PC-9 (cell line): ENCODE data around the gene ATG9A.

ENCODE experiments used
- CTCF ChIP-seq: fragments of 200-600 bp; sonication (generic); conservative IDR thresholded peaks from 2 replicates; pipeline ENCODE4 v1.6.1; 2017; ENCODE audit warnings: mixed run types, antibody characterized with exemption, mild to moderate bottlenecking, moderate library complexity
- EZH2 ChIP-seq: fragments of 200-600 bp; sonication (generic); IDR thresholded peaks from 2 replicates; pipeline ENCODE4 v1.8.0; 2017; ENCODE audit warnings: antibody characterized with exemption, low read depth

DNA sequence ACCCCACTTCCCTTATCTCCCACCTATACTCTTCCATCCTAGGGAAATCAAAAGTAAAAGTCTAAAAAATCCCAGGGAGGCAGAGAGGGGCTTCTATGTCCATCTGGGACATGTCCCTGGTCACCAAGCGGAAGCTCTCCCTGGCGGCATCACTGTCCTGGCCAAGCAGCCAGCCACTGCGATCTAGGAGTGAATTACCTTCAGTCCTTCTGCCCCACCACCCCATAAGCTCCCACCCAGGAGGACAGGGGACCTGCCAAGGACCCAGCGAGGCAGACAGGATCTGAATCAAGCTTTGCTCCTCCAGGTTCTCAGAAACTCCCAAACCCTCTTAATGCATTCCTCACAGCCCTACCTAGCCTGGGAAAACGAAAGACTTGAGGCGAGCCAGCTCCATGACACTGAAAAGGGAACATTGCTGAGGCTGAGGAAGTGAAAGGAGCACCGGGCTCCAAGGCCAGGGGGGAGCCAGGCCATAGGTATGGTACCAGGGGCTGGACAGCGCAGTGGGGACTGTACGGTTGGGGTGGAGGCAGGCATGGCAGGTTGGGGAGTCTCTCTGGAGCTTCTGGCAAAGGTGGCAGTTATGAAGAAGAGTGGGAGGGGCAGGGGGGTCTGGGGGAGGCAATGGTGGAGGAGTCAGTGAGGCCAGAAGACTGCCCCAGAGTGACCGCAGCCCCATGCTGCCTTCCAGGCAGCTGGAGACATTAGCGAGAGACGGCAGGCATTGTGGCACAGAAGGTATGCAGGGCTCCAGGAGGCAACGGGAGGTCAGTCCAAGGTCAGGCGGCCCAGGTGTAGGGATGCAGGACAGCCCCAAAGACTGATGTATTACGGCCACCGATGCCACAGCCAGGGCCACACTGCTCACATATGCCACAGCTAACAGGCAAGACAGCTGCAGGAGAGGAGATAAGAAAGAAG, 56.9 kb downstream of the ATG9A start:
- TF ChIP-seq CTCF (no peak), EZH2 (no peak)
